ENCODE results near the gene PAK1.

Gene PAK1

DNA sequence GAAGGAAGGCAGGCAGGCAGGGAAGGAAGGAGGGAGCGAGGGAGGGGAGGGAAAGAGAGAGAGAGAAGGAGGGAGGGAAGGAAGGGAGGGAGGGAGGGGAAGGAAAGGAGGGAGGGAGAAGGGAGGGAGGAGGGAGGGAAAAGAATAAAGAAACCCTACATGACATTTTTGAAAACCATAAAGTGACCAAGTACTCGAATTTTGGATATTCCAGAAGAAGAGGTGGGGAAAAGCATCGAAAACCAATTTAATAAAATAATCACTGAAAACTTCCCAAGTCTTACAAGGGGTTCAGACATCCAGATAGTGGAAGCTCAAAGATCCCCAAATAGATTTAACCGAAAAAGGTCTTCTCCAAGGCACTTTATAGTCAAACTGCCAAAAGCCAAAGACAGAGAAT, 184.2 kb downstream of the PAK1 start:
- no peak overlapping the region for H3K9ac ChIP-seq (ENCODE audit: low read length in 5 of 5)
- no peak overlapping the region for H3K4me3 ChIP-seq (ENCODE audit: low read depth in 1 of 5, low read length in 5 of 5)
- no peak overlapping the region for H3K27ac ChIP-seq (ENCODE audit: low read depth, low read length)
- peaks cover 0 to 4% (median 0%) of the 10 kb centered on the region in 5 donors for H3K9me3 ChIP-seq (ENCODE audit: control insufficient read depth in 5 of 5, low read length in 5 of 5)
- peaks cover 0 to 3% (median 0%) of the 10 kb centered on the region in 5 donors for H3K27me3 ChIP-seq (ENCODE audit: control insufficient read depth in 5 of 5, insufficient read depth in 4 of 5, low read length in 5 of 5)
- H3K36me3 ChIP-seq (ENCODE audit: control insufficient read depth in 5 of 5, insufficient read depth in 5 of 5, low read length in 5 of 5): no peaks in the 10 kb centered on the region
- peaks cover 0 to 3% (median 0%) of the 10 kb centered on the region in 5 donors for H3K4me1 ChIP-seq (ENCODE audit: control insufficient read depth in 5 of 5, insufficient read depth in 5 of 5, low read length in 5 of 5)

DNA sequence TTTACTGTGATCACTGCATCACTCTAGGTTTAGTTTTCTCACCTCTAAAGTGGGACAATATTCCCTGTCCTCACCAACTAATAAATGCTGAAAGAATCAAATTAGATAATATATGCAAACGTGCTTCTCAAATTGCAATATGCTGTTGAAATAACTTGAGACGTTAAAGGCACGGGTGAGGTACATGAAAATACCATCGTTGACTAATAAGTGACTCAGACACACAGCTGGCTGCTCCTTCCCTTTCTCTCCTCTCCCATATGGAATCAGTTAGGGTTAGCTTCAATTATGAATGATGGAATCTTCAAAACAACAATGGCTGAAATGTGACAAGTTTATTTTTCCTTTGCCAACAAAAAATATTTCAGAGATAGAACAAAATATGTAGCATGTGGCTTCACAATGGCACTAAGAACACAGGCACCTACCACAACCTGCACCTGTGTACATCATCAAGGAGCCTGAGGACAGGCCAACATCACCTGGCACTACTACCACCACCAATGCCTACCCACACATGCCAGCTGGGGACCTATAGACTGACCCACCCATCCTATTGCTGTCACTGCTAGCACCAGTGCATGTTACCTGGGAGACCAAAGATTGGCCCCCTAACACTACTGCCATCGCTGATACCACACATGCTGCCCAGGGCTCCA, 186.2 kb downstream of the PAK1 start:
- Histone ChIP-seq H3K4me3 (ENCODE audit: low read depth in 1 of 5, low read length in 5 of 5) (no peak overlapping the region), H3K27ac (ENCODE audit: low read depth, low read length) (no peak overlapping the region), H3K36me3 (ENCODE audit: control insufficient read depth in 5 of 5, insufficient read depth in 5 of 5, low read length in 5 of 5) (no peaks in the 10 kb centered on the region), H3K9me3 (ENCODE audit: control insufficient read depth in 5 of 5, low read length in 5 of 5) (peaks cover 0 to 4% (median 0%) of the 10 kb centered on the region in 5 donors), H3K9ac (ENCODE audit: low read length in 5 of 5) (no peak overlapping the region), H3K27me3 (ENCODE audit: control insufficient read depth in 5 of 5, insufficient read depth in 4 of 5, low read length in 5 of 5) (peaks cover 0 to 3% (median 0%) of the 10 kb centered on the region in 5 donors), H3K4me1 (ENCODE audit: control insufficient read depth in 5 of 5, insufficient read depth in 5 of 5, low read length in 5 of 5) (peaks cover 0 to 3% (median 0%) of the 10 kb centered on the region in 5 donors)

DNA sequence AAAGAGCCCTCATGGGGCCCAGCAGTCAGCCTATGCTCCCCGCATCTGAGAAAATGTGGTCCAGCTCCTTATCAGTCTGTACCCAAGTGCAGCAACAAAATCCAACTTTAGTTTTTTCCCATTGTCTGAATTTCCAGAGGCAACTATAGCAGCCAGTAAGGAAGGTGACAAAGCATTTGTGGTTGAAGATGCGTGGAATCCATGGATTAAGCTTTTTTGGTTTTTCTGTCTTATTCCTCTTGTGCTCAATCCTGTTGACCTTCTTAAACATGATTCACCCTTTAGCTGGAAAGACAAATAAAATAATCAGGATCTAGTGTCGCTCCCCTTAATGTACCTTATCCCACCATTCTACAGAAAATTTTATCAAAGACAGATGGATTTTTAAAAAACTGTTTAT, 186.8 kb downstream of the PAK1 start:
- H3K9ac ChIP-seq (ENCODE audit: low read length in 5 of 5): no peak overlapping the region
- no peak overlapping the region for H3K4me3 ChIP-seq (ENCODE audit: low read depth in 1 of 5, low read length in 5 of 5)
- H3K27ac ChIP-seq (ENCODE audit: low read depth, low read length): no peak overlapping the region
- H3K9me3 ChIP-seq (ENCODE audit: control insufficient read depth in 5 of 5, low read length in 5 of 5): peaks cover 0 to 4% (median 0%) of the 10 kb centered on the region in 5 donors
- peaks cover 0 to 3% (median 0%) of the 10 kb centered on the region in 5 donors for H3K4me1 ChIP-seq (ENCODE audit: control insufficient read depth in 5 of 5, insufficient read depth in 5 of 5, low read length in 5 of 5)
- H3K36me3 ChIP-seq (ENCODE audit: control insufficient read depth in 5 of 5, insufficient read depth in 5 of 5, low read length in 5 of 5): no peaks in the 10 kb centered on the region
- H3K27me3 ChIP-seq (ENCODE audit: control insufficient read depth in 5 of 5, insufficient read depth in 4 of 5, low read length in 5 of 5): peaks cover 0 to 3% (median 0%) of the 10 kb centered on the region in 5 donors

DNA sequence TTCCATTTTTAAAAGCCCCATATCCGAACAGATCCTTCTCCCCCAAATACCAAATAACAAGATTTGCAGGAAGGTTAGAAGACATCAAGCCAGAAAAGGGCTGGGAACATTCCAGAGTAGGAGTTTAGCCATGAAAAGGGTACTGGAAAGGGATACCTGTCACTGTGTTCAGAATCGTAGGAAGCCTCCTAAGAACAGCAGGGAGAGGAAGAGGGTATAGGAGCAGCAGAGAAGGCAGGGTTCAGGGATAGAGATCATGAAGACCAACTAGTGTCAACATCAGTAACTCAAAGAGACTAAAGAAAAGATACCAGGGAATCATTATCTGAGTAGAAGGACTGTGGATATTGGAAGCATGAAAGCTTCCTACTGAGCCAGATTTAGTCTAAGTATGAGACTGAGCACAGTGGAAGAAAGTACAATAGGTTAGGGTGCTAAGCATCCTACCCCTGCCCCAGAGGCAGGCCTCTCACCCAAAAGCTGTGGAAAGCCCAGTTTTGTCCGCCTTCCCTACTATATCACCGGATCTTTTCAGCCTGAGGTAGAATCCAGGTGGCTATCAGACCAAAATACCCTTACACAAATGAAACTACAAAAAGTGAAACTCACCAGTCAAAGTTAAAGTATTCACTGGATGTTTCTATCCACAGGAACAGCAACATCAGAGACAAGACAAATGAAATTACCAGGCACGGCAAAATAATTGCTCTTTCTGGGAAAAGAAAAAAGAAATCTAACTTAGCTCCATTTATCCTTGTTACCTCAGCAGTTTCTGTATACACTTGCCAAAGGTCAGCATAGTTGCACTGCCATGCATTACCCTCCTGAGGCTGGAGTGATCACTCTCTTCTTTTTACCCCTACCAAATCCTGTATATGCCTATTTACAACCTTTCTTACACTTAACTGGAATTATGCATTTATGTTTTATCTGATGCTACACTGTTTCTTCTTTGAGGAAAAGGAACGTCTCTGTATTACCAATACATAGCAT, 189.1 kb downstream of the PAK1 start:
- no peak overlapping the region for H3K4me3 ChIP-seq (ENCODE audit: low read depth in 1 of 5, low read length in 5 of 5)
- H3K27me3 ChIP-seq (ENCODE audit: control insufficient read depth in 5 of 5, insufficient read depth in 4 of 5, low read length in 5 of 5): peaks cover 0 to 3% (median 0%) of the 10 kb centered on the region in 5 donors
- H3K4me1 ChIP-seq (ENCODE audit: control insufficient read depth in 5 of 5, insufficient read depth in 5 of 5, low read length in 5 of 5): peaks cover 0 to 3% (median 0%) of the 10 kb centered on the region in 5 donors
- no peak overlapping the region for H3K9ac ChIP-seq (ENCODE audit: low read length in 5 of 5)
- no peak overlapping the region for H3K27ac ChIP-seq (ENCODE audit: low read depth, low read length)
- peaks cover 0 to 4% (median 0%) of the 10 kb centered on the region in 5 donors for H3K9me3 ChIP-seq (ENCODE audit: control insufficient read depth in 5 of 5, low read length in 5 of 5)
- no peaks in the 10 kb centered on the region for H3K36me3 ChIP-seq (ENCODE audit: control insufficient read depth in 5 of 5, insufficient read depth in 5 of 5, low read length in 5 of 5)

DNA sequence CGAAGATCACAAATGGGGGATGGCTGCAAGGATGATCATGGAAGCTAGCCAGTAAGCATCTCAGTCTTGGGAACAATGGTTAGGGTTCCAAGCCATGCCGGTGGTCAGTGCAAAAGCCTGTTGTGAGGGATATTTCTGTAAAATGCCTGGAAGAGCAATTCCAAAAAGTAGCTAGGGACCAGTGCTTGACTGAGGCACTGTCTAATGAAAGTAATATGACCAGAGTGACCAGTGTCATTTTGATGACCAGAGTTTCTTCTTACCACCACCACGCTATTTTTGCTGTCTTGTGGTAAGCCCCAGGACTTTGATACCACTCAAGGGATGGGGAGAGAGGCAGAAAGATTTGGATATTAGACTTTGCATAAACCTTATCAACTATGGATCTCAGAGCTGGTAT, 190.8 kb downstream of the PAK1 start:
- peaks cover 0 to 2% (median 0%) of the 10 kb centered on the region in 5 donors for H3K27me3 ChIP-seq (ENCODE audit: control insufficient read depth in 5 of 5, insufficient read depth in 4 of 5, low read length in 5 of 5)
- H3K4me3 ChIP-seq (ENCODE audit: low read depth in 1 of 5, low read length in 5 of 5): no peak overlapping the region
- no peak overlapping the region for H3K9ac ChIP-seq (ENCODE audit: low read length in 5 of 5)
- H3K36me3 ChIP-seq (ENCODE audit: control insufficient read depth in 5 of 5, insufficient read depth in 5 of 5, low read length in 5 of 5): no peaks in the 10 kb centered on the region
- H3K27ac ChIP-seq (ENCODE audit: low read depth, low read length): no peak overlapping the region
- peaks cover 0 to 1% (median 0%) of the 10 kb centered on the region in 5 donors for H3K4me1 ChIP-seq (ENCODE audit: control insufficient read depth in 5 of 5, insufficient read depth in 5 of 5, low read length in 5 of 5)
- H3K9me3 ChIP-seq (ENCODE audit: control insufficient read depth in 5 of 5, low read length in 5 of 5): peaks cover 0 to 4% (median 0%) of the 10 kb centered on the region in 5 donors

DNA sequence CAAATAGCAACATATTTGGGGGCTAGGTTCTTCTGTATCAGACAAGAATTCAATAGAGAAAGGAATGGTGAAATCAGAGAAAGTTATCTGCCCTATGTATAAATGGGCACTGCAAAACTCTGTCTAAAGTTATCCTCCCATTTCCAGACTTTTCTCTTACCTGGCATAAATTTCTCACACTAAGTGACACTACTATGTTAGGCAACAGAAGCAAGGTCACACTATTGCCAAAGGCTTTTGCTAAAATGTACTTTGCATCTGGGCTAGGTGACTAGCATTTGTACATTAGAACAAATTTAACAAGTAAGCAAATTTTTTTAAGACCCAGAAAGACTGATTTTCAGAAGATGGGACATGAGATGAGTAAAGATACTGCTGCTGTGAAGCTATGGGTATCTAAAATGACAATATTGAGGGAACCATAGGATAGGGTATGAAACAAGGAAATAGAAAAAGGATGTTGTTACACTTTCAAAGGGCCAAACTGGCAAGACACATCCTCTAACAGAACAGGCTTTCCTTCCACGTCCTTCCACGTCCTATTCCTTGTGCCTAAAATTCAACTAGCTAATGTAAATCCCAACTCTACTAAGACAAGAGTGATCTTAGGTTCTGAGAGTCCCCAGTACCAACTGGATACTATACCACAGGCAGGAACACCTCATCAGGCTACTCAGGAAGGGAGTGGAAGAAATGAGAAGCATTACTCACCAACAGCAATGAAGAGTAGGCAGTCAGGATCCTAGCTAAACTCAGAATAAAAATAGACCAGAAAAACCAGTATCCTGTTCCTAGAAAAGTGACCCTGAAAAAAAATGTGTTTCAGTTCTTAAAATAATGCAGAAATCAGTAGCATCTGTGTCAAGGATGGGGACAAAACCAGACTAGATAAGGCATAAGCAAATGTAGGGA, 195.0 kb downstream of the PAK1 start:
- peaks cover 0 to 4% (median 0%) of the 10 kb centered on the region in 5 donors for H3K9me3 ChIP-seq (ENCODE audit: control insufficient read depth in 5 of 5, low read length in 5 of 5)
- no peaks in the 10 kb centered on the region for H3K4me1 ChIP-seq (ENCODE audit: control insufficient read depth in 5 of 5, insufficient read depth in 5 of 5, low read length in 5 of 5)
- H3K27me3 ChIP-seq (ENCODE audit: control insufficient read depth in 5 of 5, insufficient read depth in 4 of 5, low read length in 5 of 5): no peaks in the 10 kb centered on the region
- no peak overlapping the region for H3K4me3 ChIP-seq (ENCODE audit: low read depth in 1 of 5, low read length in 5 of 5)
- H3K36me3 ChIP-seq (ENCODE audit: control insufficient read depth in 5 of 5, insufficient read depth in 5 of 5, low read length in 5 of 5): no peaks in the 10 kb centered on the region
- H3K9ac ChIP-seq (ENCODE audit: low read length in 5 of 5): no peak overlapping the region
- H3K27ac ChIP-seq (ENCODE audit: low read depth, low read length): no peak overlapping the region

DNA sequence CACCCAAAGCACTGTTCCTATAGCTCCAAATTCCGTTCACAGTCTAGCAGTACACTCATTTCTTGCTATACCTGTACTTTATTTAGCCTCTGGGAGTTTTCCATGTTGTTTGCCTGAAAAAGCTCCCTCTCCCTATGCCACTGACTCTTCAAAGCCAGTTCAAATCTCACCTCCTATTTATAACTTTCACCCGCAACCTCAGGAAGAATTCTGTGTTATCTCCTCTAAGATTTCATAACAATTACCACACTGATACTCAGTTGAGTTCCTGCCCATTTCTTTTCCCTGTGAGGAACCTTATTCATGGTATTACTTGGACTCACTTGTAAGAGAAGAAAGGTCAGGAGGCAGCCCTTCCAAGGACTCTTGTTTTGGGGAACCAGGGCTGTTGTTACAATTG, 197.6 kb downstream of the PAK1 start:
- H3K27ac ChIP-seq (ENCODE audit: low read depth, low read length): no peak overlapping the region
- H3K9ac ChIP-seq (ENCODE audit: low read length in 5 of 5): no peak overlapping the region
- no peaks in the 10 kb centered on the region for H3K36me3 ChIP-seq (ENCODE audit: control insufficient read depth in 5 of 5, insufficient read depth in 5 of 5, low read length in 5 of 5)
- H3K4me1 ChIP-seq (ENCODE audit: control insufficient read depth in 5 of 5, insufficient read depth in 5 of 5, low read length in 5 of 5): no peaks in the 10 kb centered on the region
- H3K9me3 ChIP-seq (ENCODE audit: control insufficient read depth in 5 of 5, low read length in 5 of 5): peaks cover 0 to 4% (median 0%) of the 10 kb centered on the region in 5 donors
- H3K27me3 ChIP-seq (ENCODE audit: control insufficient read depth in 5 of 5, insufficient read depth in 4 of 5, low read length in 5 of 5): no peaks in the 10 kb centered on the region
- H3K4me3 ChIP-seq (ENCODE audit: low read depth in 1 of 5, low read length in 5 of 5): no peak overlapping the region
